Testis (tissue), 2 donors: ENCODE data around the gene UPK1A.
"Not testable (repeated sequence)": the region's sequence is repeated elsewhere in the genome, so short reads cannot be mapped to it uniquely, and the experiment has no call there.

Source experiments
- CTCF ChIP-seq, 3 experiments: fragments of 450-650 bp in 2 of 3; fragments of 200-600 bp in 1 of 3; sonication (generic) in 1 of 3; IDR thresholded peaks; one replicate each; pipeline ENCODE4 v1.5.1; 2016 to 2019; ENCODE audit warnings: antibody characterized with exemption in 3 of 3, mild to moderate bottlenecking in 2 of 3, moderate library complexity in 1 of 3
- POLR2A ChIP-seq: fragments of 450-650 bp; IDR thresholded peaks from one replicate; pipeline ENCODE4 v1.6.1; 2017; ENCODE audit warnings: antibody characterized with exemption, mild to moderate bottlenecking, moderate library complexity

- TF ChIP-seq POLR2A; CTCF (IDR thresholded peaks at IDR 0.05): not testable (repeated sequence)
Observed at GRCh38 chr19:35691106-35691505, 24.8 kb downstream of the UPK1A start.
